WTC11 (cell line): ENCODE data around the gene SEMA7A. TPM values are rescaled to one million over a fixed set of nuclear protein-coding genes. Genes with fewer than 3 reads are reported as not detected.

ENCODE experiments used
- ATAC-seq: fragments of 200-7000 bp; cut with Tn5 transposase; 2 replicates; pipeline ENCODE4 v1.10.0; 2021; ENCODE audit warnings: mild to moderate bottlenecking, moderate library complexity
- CTCF ChIA-PET: fragments of 300-600 bp; sonication (Branson Sonifier 250); formaldehyde crosslinking; loops from one replicate; lab custom pipeline; 2021; ENCODE audit warnings: antibody characterized with exemption; lab: Charles Lee
- POLR2A ChIA-PET: fragments of 350-600 bp; sonication (Branson Sonifier 250); formaldehyde crosslinking; loops from one replicate; lab custom pipeline; 2021; ENCODE audit warnings: antibody characterized with exemption; lab: Charles Lee
- DNase-seq: peaks from one replicate; pipeline ENCODE4 v3.0.0; 2021; ENCODE audit warnings: low spot score
- H3K27ac Mint-ChIP-seq: 2 replicates; pipeline ENCODE4 v1.8.0; 2021; ENCODE audit warnings: mixed read lengths
- H3K27me3 Mint-ChIP-seq: 2 replicates; pipeline ENCODE4 v1.8.0; 2021; ENCODE audit warnings: low read depth, mild to moderate bottlenecking, moderate library complexity, mixed read lengths
- H3K36me3 Mint-ChIP-seq: 2 replicates; pipeline ENCODE4 v1.8.0; 2021; ENCODE audit warnings: mixed read lengths
- H3K4me1 Mint-ChIP-seq: 2 replicates; pipeline ENCODE4 v1.8.0; 2022; ENCODE audit warnings: mixed read lengths
- H3K4me3 Mint-ChIP-seq: 2 replicates; pipeline ENCODE4 v1.8.0; 2021; ENCODE audit warnings: mild to moderate bottlenecking, moderate library complexity, mixed read lengths
- H3K9me3 Mint-ChIP-seq: 2 replicates; pipeline ENCODE4 v1.8.0; 2021; ENCODE audit warnings: mixed read lengths
- AR ChIP-seq: fragments of 250-450 bp; sonication (Bioruptor Pico); IDR thresholded peaks from 2 replicates; pipeline ENCODE4 v1.9.0; 2021; ENCODE audit warnings: mild to moderate bottlenecking
- ATF1 ChIP-seq: sonication (generic); formaldehyde crosslinking; IDR thresholded peaks from 2 replicates; pipeline ENCODE4 v1.8.1; 2023; ENCODE audit warnings: mild to moderate bottlenecking, moderate library complexity, missing genetic modification reagents
- CBFB ChIP-seq: sonication (generic); formaldehyde crosslinking; IDR thresholded peaks from 2 replicates; pipeline ENCODE4 v1.8.1; 2022; ENCODE audit warnings: mild to moderate bottlenecking, low read depth, missing genetic modification reagents
- CREM ChIP-seq: sonication (generic); formaldehyde crosslinking; IDR thresholded peaks from 2 replicates; pipeline ENCODE4 v1.8.1; 2022; ENCODE audit warnings: mild to moderate bottlenecking, missing genetic modification reagents, moderate library complexity
- CTCF ChIP-seq: fragments of 200-600 bp; IDR thresholded peaks from 2 replicates; pipeline ENCODE4 v1.8.0; 2022; ENCODE audit warnings: antibody characterized with exemption
- ERG ChIP-seq: fragments of 250-450 bp; sonication (Bioruptor Pico); IDR thresholded peaks from 2 replicates; pipeline ENCODE4 v1.8.0; 2021; ENCODE audit warnings: mild to moderate bottlenecking
- ESRRA ChIP-seq: sonication (generic); formaldehyde crosslinking; IDR thresholded peaks from 2 replicates; pipeline ENCODE4 v1.8.1; 2022; ENCODE audit warnings: mild to moderate bottlenecking, missing genetic modification reagents, borderline replicate concordance
- ETV6 ChIP-seq: sonication (generic); formaldehyde crosslinking; IDR thresholded peaks from 2 replicates; pipeline ENCODE4 v1.8.1; 2022; ENCODE audit warnings: mild to moderate bottlenecking, missing genetic modification reagents
- FOXP1 ChIP-seq: sonication (generic); formaldehyde crosslinking; IDR thresholded peaks from 2 replicates; pipeline ENCODE4 v1.8.0; 2022; ENCODE audit warnings: missing genetic modification reagents, mild to moderate bottlenecking, moderate library complexity, borderline replicate concordance
- GABPB1 ChIP-seq: sonication (generic); formaldehyde crosslinking; IDR thresholded peaks from 2 replicates; pipeline ENCODE4 v1.8.1; 2023; ENCODE audit warnings: mild to moderate bottlenecking, missing genetic modification reagents
- HMGA2 ChIP-seq: fragments of 250-450 bp; sonication (Bioruptor Pico); IDR thresholded peaks from 2 replicates; pipeline ENCODE4 v1.4.0; 2021; ENCODE audit warnings: mild to moderate bottlenecking, moderate library complexity
- IRF1 ChIP-seq: sonication (generic); formaldehyde crosslinking; IDR thresholded peaks from 2 replicates; pipeline ENCODE4 v1.8.0; 2023; ENCODE audit warnings: missing genetic modification reagents
- JAZF1 ChIP-seq: fragments of 250-450 bp; sonication (Bioruptor Pico); IDR thresholded peaks from 2 replicates; pipeline ENCODE4 v1.9.0; 2021; ENCODE audit warnings: moderate library complexity, mild to moderate bottlenecking, inconsistent platforms
- MAX ChIP-seq: sonication (generic); formaldehyde crosslinking; IDR thresholded peaks from 2 replicates; pipeline ENCODE4 v1.8.0; 2022; ENCODE audit warnings: mild to moderate bottlenecking, missing genetic modification reagents
- NFYB ChIP-seq: sonication (generic); formaldehyde crosslinking; conservative IDR thresholded peaks from 2 replicates; pipeline ENCODE4 v1.8.0; 2022; ENCODE audit warnings: low read depth, missing genetic modification reagents
- NR2C2 ChIP-seq: sonication (generic); formaldehyde crosslinking; IDR thresholded peaks from 2 replicates; pipeline ENCODE4 v1.8.0; 2022; ENCODE audit warnings: mild to moderate bottlenecking, missing genetic modification reagents
- OVOL2 ChIP-seq: fragments of 250-450 bp; sonication (Bioruptor Pico); IDR thresholded peaks from 2 replicates; pipeline ENCODE4 v1.9.0; 2021; ENCODE audit warnings: mild to moderate bottlenecking, borderline replicate concordance
- RELA ChIP-seq: sonication (generic); formaldehyde crosslinking; IDR thresholded peaks from 2 replicates; pipeline ENCODE4 v1.8.1; 2022; ENCODE audit warnings: missing genetic modification reagents, mild to moderate bottlenecking, borderline replicate concordance
- SMAD4 ChIP-seq: sonication (generic); formaldehyde crosslinking; IDR thresholded peaks from 2 replicates; pipeline ENCODE4 v1.8.0; 2022; ENCODE audit warnings: mild to moderate bottlenecking, missing genetic modification reagents
- SP1 ChIP-seq: sonication (generic); formaldehyde crosslinking; conservative IDR thresholded peaks from 2 replicates; pipeline ENCODE4 v1.8.1; 2022; ENCODE audit warnings: missing genetic modification reagents
- TEAD4 ChIP-seq: sonication (generic); formaldehyde crosslinking; IDR thresholded peaks from 2 replicates; pipeline ENCODE4 v1.8.0; 2022; ENCODE audit warnings: mild to moderate bottlenecking, missing genetic modification reagents
- USF2 ChIP-seq: sonication (generic); formaldehyde crosslinking; IDR thresholded peaks from 2 replicates; pipeline ENCODE4 v1.8.1; 2023; ENCODE audit warnings: mild to moderate bottlenecking, missing genetic modification reagents, moderate library complexity
- ZBTB21 ChIP-seq: sonication (generic); formaldehyde crosslinking; IDR thresholded peaks from 2 replicates; pipeline ENCODE4 v1.8.1; 2023; ENCODE audit warnings: mild to moderate bottlenecking, missing genetic modification reagents, borderline replicate concordance
- ZBTB43 ChIP-seq: sonication (generic); formaldehyde crosslinking; IDR thresholded peaks from 2 replicates; pipeline ENCODE4 v1.8.1; 2023; ENCODE audit warnings: mild to moderate bottlenecking, missing genetic modification reagents
- ZNF219 ChIP-seq: sonication (generic); formaldehyde crosslinking; IDR thresholded peaks from 2 replicates; pipeline ENCODE4 v1.8.0; 2023; ENCODE audit warnings: missing genetic modification reagents, mild to moderate bottlenecking, borderline replicate concordance
- ZNF232 ChIP-seq: sonication (generic); formaldehyde crosslinking; IDR thresholded peaks from 2 replicates; pipeline ENCODE4 v1.8.0; 2022; ENCODE audit warnings: mild to moderate bottlenecking, missing genetic modification reagents
- ZNF416 ChIP-seq: fragments of 250-450 bp; sonication (Bioruptor Pico); IDR thresholded peaks from 2 replicates; pipeline ENCODE4 v1.9.0; 2021; ENCODE audit warnings: mild to moderate bottlenecking, inconsistent platforms
- ZNF423 ChIP-seq: fragments of 250-450 bp; sonication (Bioruptor Pico); IDR thresholded peaks from 2 replicates; pipeline ENCODE4 v2.1.2; 2022; ENCODE audit warnings: mild to moderate bottlenecking, moderate library complexity
- total RNA-seq: library from RNA; stranded (reverse); gene quantifications from 3 replicates; pipeline ENCODE4 v1.2.3, GENCODE V29; 2021

The SEMA7A gene
- total RNA-seq, 1 experiment from 2014 or later, result 17.9 TPM

GRCh38 chr15:74373731-74374647 lies 59.8 kb downstream of the SEMA7A start (continued):
- TF ChIP-seq ZBTB43 (CRISPR knock-in tag), result no peak; the same call in 1 of the 2 replicates
- TF ChIP-seq NFYB (CRISPR knock-in tag), result peak; percentile 85
- TF ChIP-seq ZNF232, result peak; percentile 65; the same call in 1 of the 2 replicates
- TF ChIP-seq OVOL2 (CRISPR knock-in tag), result no peak
- TF ChIP-seq ZBTB21 (CRISPR knock-in tag), result no peak
- no peak for TF ChIP-seq HMGA2 (CRISPR knock-in tag)
- TF ChIP-seq ETV6, result peak; percentile 15; the same call in 1 of the 2 replicates
- TF ChIP-seq ZNF219 (CRISPR knock-in tag), result no peak
- no peak for TF ChIP-seq SMAD4 (CRISPR knock-in tag)
- TF ChIP-seq NR2C2 (CRISPR knock-in tag), result no peak
- no peak for TF ChIP-seq ERG (CRISPR knock-in tag)
- peak; percentile 82; the same call in 1 of the 2 replicates for TF ChIP-seq SP1
- no peak for TF ChIP-seq ATF1 (CRISPR knock-in tag)
- 0 out of 2 replicates have a peak, but pooled peaks have one; percentile 9 for TF ChIP-seq CREM (CRISPR knock-in tag)
- no peak for TF ChIP-seq GABPB1
- TF ChIP-seq RELA, result no peak
- TF ChIP-seq MAX (CRISPR knock-in tag), result peak; percentile 86
- TF ChIP-seq JAZF1 (CRISPR knock-in tag), result no peak
- peak; percentile 44; the same call in 1 of the 2 replicates for TF ChIP-seq FOXP1 (CRISPR knock-in tag)
- no peak for TF ChIP-seq ZNF416 (CRISPR knock-in tag)
- no peak for TF ChIP-seq ESRRA
- no peak for TF ChIP-seq USF2

- DNase-seq (no peak), ATAC-seq (peak; percentile 0; the same call in 1 of the 2 replicates)
- Mint-ChIP-seq H3K4me1 (peaks cover 16% of the 10 kb centered on the region), H3K27me3 (no peaks in the 10 kb centered on the region; the same call in 1 of the 2 replicates), H3K9me3 (no peaks in the 10 kb centered on the region), H3K27ac (no peak overlapping the region), H3K4me3 (peak overlapping the region; percentile 70), H3K36me3 (no peaks in the 10 kb centered on the region)
- ChIA-PET POLR2A (interaction anchor here (0.6 kb wide), 1 partner anchor 246 kb away, joined by 4 read pairs; no protein-coding TSS in a partner anchor), CTCF (interaction anchor here (0.6 to 3.8 kb wide), 22 partner anchors 9 to 422 kb away, joined by 3 to 36 read pairs (median 5); partner anchors contain the start of genes ARID3B and UBL7)
- TF ChIP-seq TEAD4 (CRISPR knock-in tag) (no peak), AR (CRISPR knock-in tag) (no peak), ZNF423 (CRISPR knock-in tag) (no peak), CBFB (CRISPR knock-in tag) (no peak), NFYB (CRISPR knock-in tag) (no peak), CTCF (no peak), IRF1 (CRISPR knock-in tag) (no peak), SP1 (no peak), ZNF219 (CRISPR knock-in tag) (no peak)
These were observed 60.6 kb downstream of the SEMA7A start for GRCh38 chr15:74373056-74373650.
